ENCODE results near the gene SGPL1.

DNA sequence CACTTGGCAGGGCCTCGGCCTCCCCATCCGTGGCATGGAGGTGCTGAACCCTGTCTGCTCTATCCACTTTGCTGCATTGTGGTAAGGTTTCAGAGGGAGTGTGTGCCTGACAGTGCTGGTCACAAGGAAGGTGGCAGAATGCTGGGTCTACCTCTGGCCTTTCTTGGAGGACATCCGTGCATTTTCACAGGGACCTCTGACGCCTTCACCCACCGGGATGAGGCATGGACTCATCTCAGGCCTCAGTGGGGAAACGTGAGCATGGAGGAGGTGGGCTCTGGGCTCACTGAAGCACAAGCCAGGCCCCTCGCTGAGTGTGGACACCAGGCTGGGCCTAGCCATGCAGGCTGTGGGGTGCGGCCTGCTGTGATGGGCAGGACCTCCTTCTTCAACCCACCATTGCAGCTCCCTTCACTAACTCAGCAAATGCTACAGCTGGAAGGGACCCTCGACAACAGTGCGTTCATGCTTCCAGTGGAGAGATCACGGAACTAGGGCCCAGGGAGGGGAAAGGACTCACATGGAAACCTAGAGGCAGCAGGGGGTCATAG lies 39.2 kb upstream of the SGPL1 start:
- TF ChIP-seq SMAD1 (IDR thresholded peaks at IDR 0.05; ENCODE audit: low read depth, partially characterized antibody) (no peak), EED (IDR thresholded peaks at IDR 0.05; ENCODE audit: low read depth) (no peak)

All from GM12878 (cell line).